Hypothalamus (tissue), 51 donors: ENCODE measurements around the gene FRAS1.
"Not testable (repeated sequence)": the region's sequence is repeated elsewhere in the genome, so short reads cannot be mapped to it uniquely, and the experiment has no call there.

Experiments used
- DNase-seq, 51 donors: peaks; one replicate each; lab custom pipeline; 2025; lab: John Stamatoyannopoulos, UW

The FRAS1 gene

DNA sequence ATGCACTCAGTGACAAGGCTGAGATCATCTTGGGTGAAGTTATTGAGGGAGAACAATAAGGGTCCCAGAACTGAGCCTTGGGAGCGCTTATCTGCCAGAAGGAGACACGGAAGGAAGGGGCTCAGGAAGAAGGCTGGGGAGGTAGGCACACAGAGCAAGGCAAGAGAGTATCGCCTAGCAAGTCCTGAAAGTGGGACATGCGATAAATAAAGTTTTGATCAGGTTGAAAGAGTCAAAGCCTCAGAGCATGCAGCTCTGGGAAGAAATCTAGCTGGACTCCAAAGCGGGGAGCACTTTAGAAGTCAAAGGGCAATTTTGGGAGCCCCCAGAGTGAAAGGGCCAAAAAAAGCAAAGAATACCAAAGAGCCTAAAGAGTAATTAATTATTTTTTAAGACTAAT, 476.7 kb downstream of the FRAS1 start:
- DNase-seq: no peak

GRCh38 chr4:78534286-78534955, 477.3 kb downstream of the FRAS1 start:
- peak in 1 of 51 donors; percentile 5 for DNase-seq

DNA sequence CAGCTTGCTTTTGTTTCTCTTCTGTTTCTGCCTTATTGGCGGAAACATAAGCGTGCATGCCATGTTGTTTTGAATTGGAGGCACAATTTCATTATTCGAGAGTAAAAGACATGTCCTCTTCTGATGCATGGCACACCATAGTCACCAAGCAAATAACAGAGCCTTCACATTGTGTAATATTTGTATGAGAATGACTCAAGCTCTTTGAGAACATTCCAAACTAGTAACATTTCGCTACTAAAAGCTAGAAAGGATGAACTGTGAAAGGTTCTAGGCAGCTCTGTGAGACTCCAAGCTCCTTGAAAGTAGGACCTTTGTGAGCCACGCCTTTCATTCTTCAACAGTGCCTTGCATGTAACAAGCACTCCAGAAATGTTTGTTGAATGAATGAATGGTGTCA, 485.2 kb downstream of the FRAS1 start:
- no peak for DNase-seq

- DNase-seq: no peak
Observed at GRCh38 chr4:78543424-78544125, 486.5 kb downstream of the FRAS1 start.

DNA sequence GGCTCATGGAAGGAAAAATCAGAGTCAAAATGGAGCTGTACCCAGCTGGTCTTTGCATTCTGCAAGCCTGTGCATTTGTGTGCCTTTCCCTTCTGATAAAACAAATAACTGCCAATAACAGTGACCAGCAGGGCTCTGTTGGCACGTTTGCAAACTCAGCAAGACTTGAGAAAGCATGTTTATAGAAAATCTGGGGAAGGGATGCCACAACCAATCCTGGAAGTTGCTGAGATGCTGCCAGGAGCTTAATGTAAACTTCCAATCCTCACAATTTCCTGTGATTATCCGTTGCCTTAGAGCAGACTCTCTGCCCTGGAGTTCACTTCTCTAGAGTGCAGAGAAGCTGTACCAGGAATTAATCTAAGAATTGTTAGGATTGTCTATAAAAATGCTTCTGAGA, 487.6 kb downstream of the FRAS1 start:
- no peak for DNase-seq

GRCh38 chr4:78545275-78546246, 488.4 kb downstream of the FRAS1 start:
- DNase-seq: no peak

GRCh38 chr4:78547899-78548298, 490.8 kb downstream of the FRAS1 start:
- not testable (repeated sequence) for DNase-seq

- DNase-seq: not testable (repeated sequence)
Observed at GRCh38 chr4:78548889-78549288, 491.8 kb downstream of the FRAS1 start.

GRCh38 chr4:78551420-78552351, 494.6 kb downstream of the FRAS1 start, which contains the start of gene ANXA3:
ANXA3 (plus strand) TSS chr4:78551770; CDS start chr4:78554474, 2,704 bp downstream.
- DNase-seq: peak in 3 of 51 donors; percentile 2 to 17 (median 2)

GRCh38 chr4:78552389-78553042, 495.4 kb downstream of the FRAS1 start:
- no peak for DNase-seq

GRCh38 chr4:78553043-78553396, 495.9 kb downstream of the FRAS1 start:
- no peak for DNase-seq

GRCh38 chr4:78553529-78554060, 496.5 kb downstream of the FRAS1 start:
- DNase-seq: no peak

DNA sequence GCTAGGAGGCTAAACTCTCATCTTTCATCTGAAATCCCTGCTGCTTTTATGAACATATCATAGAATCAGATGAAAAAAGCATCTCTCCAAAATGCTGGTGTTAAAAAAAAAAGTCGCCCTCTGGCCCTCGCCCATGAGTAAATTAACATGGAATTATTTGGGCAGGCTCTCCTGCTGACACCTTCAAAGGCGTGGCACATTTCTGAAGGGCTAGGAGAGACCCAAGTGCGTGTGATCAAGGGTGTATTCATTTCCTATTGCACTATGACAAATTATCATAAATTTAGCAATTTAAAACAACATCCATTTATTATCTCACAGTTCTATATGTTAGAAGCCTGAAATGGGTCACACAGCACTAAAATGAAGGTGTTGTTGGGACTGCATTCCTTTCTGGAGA, 499.5 kb downstream of the FRAS1 start:
- DNase-seq: no peak

DNA sequence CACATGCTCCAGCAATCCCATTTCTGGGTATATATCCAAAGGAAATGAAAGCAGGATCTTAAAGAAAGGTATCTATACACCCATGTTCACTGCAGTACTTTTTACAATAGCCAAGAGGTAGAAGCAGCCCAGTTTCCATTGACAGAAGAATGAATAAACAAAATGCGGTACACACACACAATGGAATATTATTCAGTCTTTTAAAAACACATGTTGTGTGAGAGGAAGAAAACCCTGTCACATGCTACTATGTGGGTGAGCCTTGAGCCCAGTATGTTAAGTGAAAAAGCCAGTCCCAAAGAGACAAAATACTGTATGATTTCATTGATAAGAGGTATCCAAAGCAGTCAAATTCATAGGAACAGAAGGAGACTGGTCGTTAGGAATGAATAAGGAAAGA, 500.7 kb downstream of the FRAS1 start:
- DNase-seq: no peak

- no peak for DNase-seq
Observed at GRCh38 chr4:78558410-78558809, 501.3 kb downstream of the FRAS1 start.

DNA sequence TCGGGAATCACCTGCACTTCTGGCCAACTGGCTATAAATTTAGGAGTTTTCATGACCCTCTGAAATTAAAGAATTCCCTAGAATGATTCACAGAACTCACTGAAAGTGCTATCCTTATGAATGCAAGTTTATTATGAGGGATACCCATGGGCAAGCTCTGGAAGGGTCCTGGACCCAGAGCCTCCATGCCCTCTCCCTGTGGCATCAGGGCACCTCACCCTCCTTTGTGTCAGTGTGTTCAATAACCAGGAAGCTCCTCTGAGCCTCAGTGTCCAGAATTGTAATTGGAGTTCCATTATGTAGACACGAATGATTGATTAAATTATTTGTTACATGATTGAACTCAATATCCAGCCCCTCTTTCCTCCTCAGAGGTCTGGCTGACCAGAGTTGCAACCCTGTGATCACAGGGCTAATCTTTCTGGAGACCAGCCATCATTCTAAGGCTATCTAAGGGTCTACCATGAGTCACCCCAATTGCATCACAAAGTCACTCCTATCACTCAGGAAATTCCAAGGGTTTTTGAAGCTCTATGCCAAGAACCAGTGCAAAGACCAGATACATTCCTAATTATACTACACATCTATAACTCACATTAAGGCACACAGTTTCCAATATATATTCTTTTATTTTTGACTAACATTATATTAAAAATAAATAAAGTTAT, 503.3 kb downstream of the FRAS1 start:
- DNase-seq: no peak

DNA sequence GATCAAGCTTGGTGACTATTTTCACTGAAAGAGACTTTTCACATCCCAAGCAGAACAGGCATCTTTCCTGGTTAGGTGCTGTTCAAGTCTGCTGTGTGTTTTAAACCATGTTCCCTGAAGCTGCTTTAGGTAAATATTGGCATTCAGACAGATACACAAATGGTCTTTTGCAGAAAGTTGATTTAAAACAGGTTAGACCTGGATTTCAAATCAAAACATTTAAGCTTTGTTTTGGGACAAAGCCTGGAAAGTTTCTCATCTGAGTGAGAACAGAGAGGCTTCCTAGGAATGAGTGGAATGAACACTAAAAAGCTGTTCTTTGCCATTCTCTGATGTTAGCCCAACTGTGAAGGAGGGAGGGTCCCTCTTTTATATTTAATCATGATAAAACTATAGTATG, 504.6 kb downstream of the FRAS1 start:
- no peak for DNase-seq

GRCh38 chr4:78562687-78563086, 505.6 kb downstream of the FRAS1 start:
- no peak for DNase-seq

DNA sequence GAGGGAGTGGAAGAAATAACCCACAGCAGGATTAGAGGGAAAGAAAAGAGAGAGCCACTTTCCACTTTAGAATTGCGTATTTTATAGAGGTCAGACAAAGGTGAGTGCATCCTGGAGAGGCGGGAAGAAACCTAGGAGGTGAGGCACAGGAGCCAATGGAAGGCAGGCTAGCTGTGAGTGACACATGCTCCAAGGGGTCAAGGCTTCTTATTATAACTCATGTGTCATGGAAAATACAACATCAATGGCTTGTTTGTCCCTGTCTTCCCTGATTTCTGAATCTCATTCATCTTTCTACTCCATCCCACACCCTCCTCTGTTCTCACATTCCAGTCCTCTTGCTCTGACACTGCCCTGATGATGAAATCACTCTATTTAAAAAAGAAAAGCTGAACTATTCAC, 508.8 kb downstream of the FRAS1 start:
- no peak for DNase-seq
